Mesothelial cell of epicardium (in vitro differentiated cells): Measurements from ENCODE around the gene FADS2. TPM values are rescaled to one million over a fixed set of nuclear protein-coding genes. Genes with fewer than 3 reads are reported as not detected.
A peak's percentile ranks its signal among the peaks of the same experiment; 100 is the strongest.

Experiments used
- DNase-seq, 2 experiments: peaks; one replicate each; pipeline ENCODE4 v3.0.0; 2021; ENCODE audit warnings: low spot score in 2 of 2; ENCODE audit not compliant: unreplicated experiment in 2 of 2
- H3K27ac Mint-ChIP-seq: 2 replicates; pipeline ENCODE4 v1.8.0; 2021; ENCODE audit warnings: mixed read lengths
- H3K27me3 Mint-ChIP-seq: 2 replicates; pipeline ENCODE4 v1.8.0; 2021; ENCODE audit warnings: low read depth, mixed read lengths
- H3K36me3 Mint-ChIP-seq: 2 replicates; pipeline ENCODE4 v1.8.0; 2021; ENCODE audit warnings: mixed read lengths
- H3K4me1 Mint-ChIP-seq: 2 replicates; pipeline ENCODE4 v1.8.0; 2021; ENCODE audit warnings: mixed read lengths
- H3K4me3 Mint-ChIP-seq: 2 replicates; pipeline ENCODE4 v1.8.0; 2021; ENCODE audit warnings: mild to moderate bottlenecking, moderate library complexity, mixed read lengths
- H3K9me3 Mint-ChIP-seq: 2 replicates; pipeline ENCODE4 v1.8.0; 2021; ENCODE audit warnings: mixed read lengths
- CTCF ChIP-seq: fragments of 200-600 bp; sonication (generic); IDR thresholded peaks from one replicate; pipeline ENCODE4 v1.5.0; 2021; ENCODE audit warnings: antibody characterized with exemption; ENCODE audit not compliant: unreplicated experiment
- total RNA-seq: library from RNA; stranded (reverse); gene quantifications from 3 replicates; pipeline ENCODE4 v1.2.1, GENCODE V29; 2021

The FADS2 gene
- total RNA-seq, 1 donor from 2014 or later = 337 TPM

GRCh38 chr11:61890529-61891330 is 62.6 kb downstream of the FADS2 start:
- Mint-ChIP-seq H3K27me3 (peaks cover 2% of the 10 kb centered on the region), H3K36me3 (no peaks in the 10 kb centered on the region), H3K4me1 (peaks cover 2% of the 10 kb centered on the region), H3K27ac (no peak overlapping the region), H3K9me3 (no peaks in the 10 kb centered on the region), H3K4me3 (peak overlapping the region; percentile 65)
- DNase-seq = no peak
- no peak for TF ChIP-seq CTCF

- Mint-ChIP-seq H3K4me3 (peak within 1 kb of the TSS; percentile 65), H3K27me3 (peaks cover 2% of the 10 kb centered on the region), H3K4me1 (peaks cover 2% of the 10 kb centered on the region), H3K27ac (no peak within 1 kb of the TSS), H3K36me3 (no peaks in the 10 kb centered on the region), H3K9me3 (no peaks in the 10 kb centered on the region)
- no peak for TF ChIP-seq CTCF
- DNase-seq = peak; percentile 53 to 74
Observed at GRCh38 chr11:61891331-61892084, 63.4 kb downstream of the FADS2 start, which contains the start of gene FADS3. FADS3 (minus strand) TSS chr11:61891545; CDS start chr11:61891381, 164 bp downstream.

GRCh38 chr11:61892085-61892370 is 63.9 kb downstream of the FADS2 start:
- Mint-ChIP-seq H3K27ac (no peak overlapping the region), H3K9me3 (no peaks in the 10 kb centered on the region), H3K27me3 (peaks cover 2% of the 10 kb centered on the region), H3K4me1 (peaks cover 2% of the 10 kb centered on the region), H3K4me3 (peak overlapping the region; percentile 59), H3K36me3 (no peaks in the 10 kb centered on the region)
- DNase-seq = no peak
- no peak for TF ChIP-seq CTCF

GRCh38 chr11:61893981-61894380 is 65.9 kb downstream of the FADS2 start:
- no peak for TF ChIP-seq CTCF

GRCh38 chr11:61895046-61895717 is 67.1 kb downstream of the FADS2 start:
- Mint-ChIP-seq H3K27ac (no peak overlapping the region), H3K4me1 (peaks cover 5% of the 10 kb centered on the region), H3K36me3 (no peaks in the 10 kb centered on the region), H3K9me3 (no peaks in the 10 kb centered on the region), H3K4me3 (no peak overlapping the region), H3K27me3 (peaks cover 2% of the 10 kb centered on the region)
- TF ChIP-seq CTCF = no peak
- DNase-seq = no peak

More at GRCh38 chr11:61893981-61894380, 65.9 kb downstream of the FADS2 start:
- Mint-ChIP-seq H3K27ac (no peak overlapping the region), H3K4me3 (no peak overlapping the region), H3K27me3 (peaks cover 2% of the 10 kb centered on the region), H3K9me3 (no peaks in the 10 kb centered on the region), H3K36me3 (no peaks in the 10 kb centered on the region), H3K4me1 (peaks cover 2% of the 10 kb centered on the region)
- DNase-seq = no peak
